HG03025 (cell line): Measurements from ENCODE around the gene ERLEC1.
"Not testable (repeated sequence)": the region's sequence is repeated elsewhere in the genome, so short reads cannot be mapped to it uniquely, and the experiment has no call there.

ENCODE experiments used
- ATAC-seq: cut with Tn5 transposase; IDR thresholded peaks from one replicate; pipeline ENCODE4 v1.9.1; 2021; ENCODE audit warnings: mild to moderate bottlenecking, moderate library complexity; ENCODE audit not compliant: unreplicated experiment, low FRiP score

Gene ERLEC1

DNA sequence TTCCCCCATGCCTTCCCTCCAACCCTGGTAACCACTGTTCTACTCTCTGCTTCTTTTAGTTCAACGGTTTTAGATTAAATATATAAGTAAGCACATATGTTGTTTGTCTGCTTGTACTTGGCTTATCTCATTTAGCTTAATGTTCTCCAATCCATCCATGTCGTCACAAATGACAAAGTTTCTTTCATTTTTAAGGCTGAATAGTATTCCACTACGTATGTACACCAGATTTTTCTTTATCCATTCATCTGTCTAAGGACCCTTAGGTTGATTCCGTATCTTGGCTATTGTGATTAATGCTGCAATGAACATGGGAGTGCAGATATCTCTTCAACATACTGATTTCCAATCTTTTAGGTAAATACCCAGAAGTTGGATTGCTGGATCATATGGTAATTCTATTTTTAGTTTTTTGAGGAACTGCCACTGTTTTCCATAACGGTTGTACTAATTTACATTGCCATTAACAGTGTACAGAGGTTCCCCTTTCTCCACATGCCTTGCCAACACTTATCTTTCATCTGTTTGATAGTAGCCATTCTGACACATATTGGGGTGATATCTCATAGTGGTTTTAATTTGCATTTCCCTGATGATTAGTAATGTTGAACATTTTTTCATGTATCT lies 8.2 kb upstream of the ERLEC1 start:
- ATAC-seq = no peak

- no peak for ATAC-seq
Measured at GRCh38 chr2:53780056-53780455, 6.8 kb upstream of the ERLEC1 start.

- ATAC-seq = no peak
Measured at GRCh38 chr2:53782676-53783075, 4.2 kb upstream of the ERLEC1 start.

DNA sequence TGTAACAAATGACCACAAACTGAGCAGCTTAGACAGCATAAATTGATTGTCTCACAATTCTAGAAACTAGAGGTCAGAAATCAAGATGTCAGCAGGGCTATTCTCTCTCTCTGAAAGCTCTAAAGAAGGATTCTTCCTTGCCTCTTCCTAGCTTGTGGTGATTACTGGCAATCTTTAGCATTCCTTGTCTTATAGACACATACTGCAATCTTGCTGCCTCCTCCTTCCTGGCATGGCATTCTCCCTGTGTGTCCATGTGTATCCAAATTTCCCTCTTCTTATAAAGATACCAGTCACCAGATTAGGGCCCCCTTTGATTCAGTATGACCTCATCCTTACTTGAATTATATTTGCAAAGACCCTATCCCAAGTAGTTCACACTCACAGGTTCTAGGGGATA lies 2.4 kb upstream of the ERLEC1 start:
- ATAC-seq = no peak

DNA sequence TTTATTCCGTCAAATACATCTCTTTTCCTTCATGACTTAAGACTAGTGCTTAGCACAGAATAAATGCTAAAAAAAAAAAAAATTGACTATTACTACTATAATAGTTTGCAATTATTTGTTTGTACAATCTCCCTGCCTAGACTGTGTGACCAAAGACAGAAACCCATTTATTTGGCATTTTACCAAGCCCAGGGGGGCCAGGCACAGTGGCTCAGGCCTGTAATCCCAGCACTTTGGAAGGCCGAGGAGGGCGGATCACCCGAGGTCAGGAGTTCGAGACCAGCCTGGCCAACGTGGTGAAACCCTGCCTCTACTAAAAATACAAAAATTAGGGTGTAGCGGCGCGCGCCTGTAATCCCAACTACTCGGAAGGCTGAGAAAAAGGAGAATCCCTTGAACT lies 1.5 kb upstream of the ERLEC1 start:
- ATAC-seq = no peak

GRCh38 chr2:53786352-53786704 lies 516 bp upstream of the ERLEC1 start:
- peak; percentile 12 for ATAC-seq

- no peak for ATAC-seq
Measured at GRCh38 chr2:53787614-53788289, 908 bp downstream of the ERLEC1 start.

- ATAC-seq = no peak
Measured at GRCh38 chr2:53793261-53793660, 6.4 kb downstream of the ERLEC1 start.

DNA sequence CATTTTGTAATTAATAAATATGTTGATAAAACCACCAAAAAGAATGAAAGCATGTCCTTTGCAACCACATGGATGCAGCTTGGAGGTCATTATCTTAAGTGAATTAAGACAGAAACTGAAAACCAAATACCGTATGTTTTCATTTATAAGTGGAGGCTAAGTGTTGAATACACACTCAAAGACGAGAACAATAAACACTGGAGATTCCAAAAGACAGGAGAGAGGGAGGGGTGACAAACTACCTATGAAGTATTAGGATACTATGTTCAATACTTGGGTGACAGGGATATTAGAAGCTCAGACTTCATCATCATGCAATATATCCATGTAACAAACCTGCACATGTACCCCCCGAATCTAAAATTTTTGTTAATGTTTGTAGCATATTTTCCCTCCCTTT lies 7.0 kb downstream of the ERLEC1 start:
- ATAC-seq = no peak

DNA sequence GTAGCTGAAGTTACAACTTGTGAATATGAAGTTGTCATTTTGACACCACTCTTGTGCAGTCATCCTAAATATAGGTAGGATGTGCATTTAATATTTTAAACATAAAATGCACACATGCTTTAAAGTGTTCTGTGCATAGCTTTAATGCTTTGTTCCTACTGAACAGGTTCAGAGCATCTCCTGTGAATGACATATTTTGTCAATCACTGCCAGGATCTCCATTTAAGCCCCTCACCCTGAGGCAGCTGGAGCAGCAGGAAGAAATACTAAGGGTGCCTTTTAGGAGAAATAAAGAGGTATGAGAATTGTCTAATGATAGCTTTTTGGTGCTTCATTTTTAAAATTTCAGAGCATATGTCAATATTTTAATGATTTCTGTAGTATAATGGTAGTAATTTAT lies 14.7 kb downstream of the ERLEC1 start:
- ATAC-seq = no peak

DNA sequence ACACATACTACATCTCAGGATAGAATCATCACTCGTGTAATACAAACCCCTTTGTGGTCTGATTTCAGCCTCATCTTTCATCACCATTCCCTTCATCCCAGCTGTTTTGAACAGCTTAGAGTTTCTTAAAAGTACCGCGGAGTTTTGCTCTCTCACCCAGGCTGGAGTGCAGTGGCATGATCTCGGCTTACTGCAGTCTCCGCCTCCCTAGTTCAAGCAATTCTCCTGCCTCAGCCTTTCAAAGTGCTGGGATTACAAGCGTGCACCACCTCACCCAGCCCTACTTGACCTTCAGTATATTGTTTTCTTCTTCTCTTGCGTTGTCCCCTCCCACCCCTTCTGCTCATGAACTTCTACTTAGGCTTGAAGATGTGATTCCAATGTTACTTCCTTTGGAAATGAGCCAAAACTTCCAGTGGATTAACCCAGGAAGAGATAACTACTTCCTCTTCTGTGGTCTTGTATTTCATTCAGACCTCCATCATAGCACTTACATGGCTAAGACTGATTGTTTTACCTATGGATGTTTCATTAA lies 15.8 kb downstream of the ERLEC1 start:
- ATAC-seq = no peak

DNA sequence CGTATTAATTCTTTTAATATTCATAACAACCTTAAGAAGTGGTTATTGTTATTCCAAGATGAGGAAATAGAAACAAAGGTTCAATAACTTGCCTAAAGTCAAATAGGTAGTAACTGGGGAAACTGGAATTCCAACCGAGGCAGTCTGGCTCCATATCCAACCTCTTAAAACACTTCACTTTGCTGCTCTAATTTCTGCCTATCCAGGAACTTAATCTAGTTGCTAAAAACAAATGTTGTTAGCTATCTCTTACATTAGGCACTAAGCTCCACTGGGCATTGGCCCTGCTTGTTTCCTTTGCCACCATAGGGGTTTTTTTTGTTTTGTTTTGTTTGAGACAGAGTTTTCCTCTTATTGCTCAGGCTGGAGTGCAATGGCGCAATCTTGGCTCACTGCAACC lies 24.8 kb downstream of the ERLEC1 start:
- no peak for ATAC-seq

DNA sequence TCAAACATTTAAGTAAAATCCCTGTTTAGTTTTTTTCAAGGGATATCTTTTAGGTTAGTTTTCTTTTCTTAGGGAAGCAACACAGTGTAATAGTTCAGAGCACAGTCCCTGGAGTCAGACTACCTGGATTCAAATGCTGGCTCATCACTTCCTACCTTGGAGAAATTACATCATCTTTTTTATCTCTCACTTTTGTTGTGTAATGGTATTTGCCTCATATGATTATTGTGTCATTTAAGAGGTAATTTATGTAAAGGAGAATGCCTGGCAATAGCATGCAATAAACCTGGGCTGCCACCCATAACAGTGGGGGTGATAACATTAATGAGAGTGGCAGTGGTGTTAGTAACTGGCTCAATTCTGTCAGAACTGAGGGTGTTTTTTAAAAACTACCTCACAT lies 26.3 kb downstream of the ERLEC1 start:
- ATAC-seq = no peak

GRCh38 chr2:53818854-53819435 lies 32.1 kb downstream of the ERLEC1 start:
- no peak for ATAC-seq

DNA sequence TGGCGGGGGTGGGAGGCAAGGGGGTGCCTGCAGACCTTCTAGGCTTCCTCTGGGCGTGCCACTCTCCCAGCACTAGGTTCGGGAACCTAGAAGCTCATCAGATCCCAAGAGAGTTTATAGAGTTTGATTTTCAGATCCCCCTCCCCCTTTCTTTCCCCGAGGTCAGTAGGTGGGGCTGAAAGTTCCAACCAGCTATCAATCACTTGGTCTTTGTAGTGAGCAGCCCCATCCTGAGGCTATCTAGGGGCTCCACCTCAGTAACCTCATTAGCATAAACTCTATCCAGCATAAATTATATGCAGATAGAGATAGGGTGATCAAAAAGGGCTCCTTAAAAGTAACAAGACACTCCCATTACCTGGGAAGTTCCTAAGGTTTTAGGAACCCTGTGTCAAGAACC lies 32.8 kb downstream of the ERLEC1 start:
- ATAC-seq = no peak

DNA sequence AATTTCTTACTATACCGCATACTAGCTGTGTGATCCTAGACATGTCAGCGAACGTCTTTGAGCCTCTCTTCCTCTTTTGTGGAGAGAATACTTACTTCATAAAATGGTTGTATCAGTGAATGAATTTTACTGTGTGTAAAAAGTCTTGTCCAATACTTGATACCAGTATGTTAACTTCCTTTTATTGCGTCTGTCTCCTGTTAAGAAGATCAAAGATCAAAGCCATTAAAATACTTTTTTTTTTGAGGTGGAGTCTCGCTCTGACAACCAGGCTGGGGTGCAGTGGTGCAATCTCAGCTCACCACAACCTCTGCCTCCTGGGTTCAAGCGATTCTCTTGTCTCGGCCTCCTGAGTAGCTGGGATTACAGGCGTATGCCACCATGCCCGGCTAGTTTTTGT lies 33.2 kb downstream of the ERLEC1 start:
- ATAC-seq = no peak

- ATAC-seq = no peak
Measured at GRCh38 chr2:53820711-53821110, 33.9 kb downstream of the ERLEC1 start.

- ATAC-seq = no peak
Measured at GRCh38 chr2:53821810-53822209, 35.0 kb downstream of the ERLEC1 start.

GRCh38 chr2:53823639-53824038 lies 36.8 kb downstream of the ERLEC1 start:
- not testable (repeated sequence) for ATAC-seq

- ATAC-seq = no peak
Measured at GRCh38 chr2:53826030-53826410, 39.2 kb downstream of the ERLEC1 start.

- no peak for ATAC-seq
Measured at GRCh38 chr2:53826587-53827397, 39.9 kb downstream of the ERLEC1 start.
